ENCODE results near the gene REXO1.
"Not testable (repeated sequence)": the region's sequence is repeated elsewhere in the genome, so short reads cannot be mapped to it uniquely, and the experiment has no call there.

The REXO1 gene

GRCh38 chr19:1813192-1814182 lies 34.8 kb downstream of the REXO1 start:
- DNase-seq: no peak

GRCh38 chr19:1812426-1813191 lies 35.7 kb downstream of the REXO1 start:
- DNase-seq: peak; percentile 86

- no peak for DNase-seq
Measured at GRCh38 chr19:1811942-1812425, 36.3 kb downstream of the REXO1 start, which contains the start of gene ATP8B3. ATP8B3 (minus strand) TSS chr19:1812276; CDS start chr19:1811736, 540 bp downstream.

- no peak for DNase-seq
Measured at GRCh38 chr19:1811472-1811894, 36.8 kb downstream of the REXO1 start.

- DNase-seq: no peak
Measured at GRCh38 chr19:1810439-1811160, 37.7 kb downstream of the REXO1 start.

GRCh38 chr19:1809678-1810077 lies 38.6 kb downstream of the REXO1 start:
- DNase-seq: no peak

- DNase-seq: no peak
Measured at GRCh38 chr19:1808395-1808731, 39.9 kb downstream of the REXO1 start.

GRCh38 chr19:1807695-1808394 lies 40.4 kb downstream of the REXO1 start:
- DNase-seq: no peak

GRCh38 chr19:1807030-1807694 lies 41.1 kb downstream of the REXO1 start:
- DNase-seq: no peak

GRCh38 chr19:1806184-1807029 lies 41.9 kb downstream of the REXO1 start:
- no peak for DNase-seq

GRCh38 chr19:1805401-1806183 lies 42.7 kb downstream of the REXO1 start:
- DNase-seq: no peak

GRCh38 chr19:1804858-1805257 lies 43.4 kb downstream of the REXO1 start:
- no peak for DNase-seq

- no peak for DNase-seq
Measured at GRCh38 chr19:1799695-1800342, 48.5 kb downstream of the REXO1 start.

GRCh38 chr19:1797313-1797712 lies 51.0 kb downstream of the REXO1 start:
- not testable (repeated sequence) for DNase-seq

- DNase-seq: no peak
Measured at GRCh38 chr19:1796395-1797142, 51.7 kb downstream of the REXO1 start.

GRCh38 chr19:1794424-1795172 lies 53.7 kb downstream of the REXO1 start:
- no peak for DNase-seq

- DNase-seq: no peak
Measured at GRCh38 chr19:1791879-1792278, 56.4 kb downstream of the REXO1 start.

Data from right kidney (tissue), 1 donor.